K562 (cell line): ENCODE measurements around the gene KCNAB1. TPM values are rescaled to one million over a fixed set of nuclear protein-coding genes. Genes with fewer than 3 reads are reported as not detected.

ENCODE experiments used
- ATAC-seq: fragments of 200-7000 bp; cut with Tn5 transposase; 3 replicates; pipeline ENCODE4 v1.9.1; 2020; ENCODE audit warnings: moderate library complexity
- BruUV-seq: library from RNA; stranded (reverse); fragments of 400-500 nt; replicated peaks from 2 replicates; lab custom pipeline; 2021; lab: Mats Ljungman, UMichigan
- CTCF ChIA-PET: fragments of 300-600 bp; formaldehyde crosslinking; extraction: SDS; loops from one replicate; lab custom pipeline; 2021; ENCODE audit warnings: low intra/inter-chr PET ratio; lab: Yijun Ruan, JAX
- POLR2A ChIA-PET: fragments of 300-600, 350-650 bp; sonication (Branson Sonifier 250); formaldehyde crosslinking; extraction: SDS; loops from one replicate; lab custom pipeline; 2021; ENCODE audit warnings: antibody characterized with exemption, inconsistent platforms; lab: Yijun Ruan, JAX
- DNase-seq, 4 experiments: peaks; one replicate each; pipeline versions ENCODE4 v3.0.0 to v3.0.0-alpha.2; 2011 to 2018; ENCODE audit warnings: low spot score in 3 of 4, mixed read lengths in 3 of 4; ENCODE audit errors: extremely low read depth in 1 of 4
- FAIRE-seq: peaks from 2 replicates; lab custom pipeline; 2011; peaks lifted over from hg19 to GRCh38; lab: Jason Lieb, UNC
- H2AFZ ChIP-seq: 2 replicates; pipeline ENCODE4 v1.6.0; 2011; ENCODE audit warnings: low read depth, low read length, control low read depth, inconsistent platforms
- H3K27ac ChIP-seq: fragments of 200-600 bp; 3 replicates; pipeline ENCODE4 v1.8.0; 2011; ENCODE audit warnings: low read depth, mild to moderate bottlenecking, control low read depth, inconsistent platforms, low read length, moderate library complexity, mixed read lengths; ENCODE audit errors: extremely low read depth
- H3K27me3 ChIP-seq, 2 experiments: fragments of 300-600 bp in 1 of 2; 2 replicates in 1 of 2; 3 replicates in 1 of 2; pipeline versions ENCODE4 v1.6.0 to v1.8.0; 2011; ENCODE audit warnings: inconsistent platforms in 2 of 2, low read length in 2 of 2, mild to moderate bottlenecking in 1 of 2, mixed read lengths in 1 of 2, moderate library complexity in 1 of 2; ENCODE audit not compliant: control insufficient read depth in 2 of 2, insufficient read depth in 2 of 2
- H3K36me3 ChIP-seq: fragments of 300-600 bp; 3 replicates; pipeline ENCODE4 v1.8.0; 2011; ENCODE audit warnings: mild to moderate bottlenecking, low read length, inconsistent platforms; ENCODE audit not compliant: control insufficient read depth, insufficient read depth
- H3K4me1 ChIP-seq, 2 experiments: fragments of 200-600 bp in 1 of 2; replicated peaks in 1 of 2; 2 replicates in 1 of 2; 3 replicates in 1 of 2; pipeline versions ENCODE4 v1.5.1 to v1.8.0; 2011; ENCODE audit warnings: inconsistent platforms in 2 of 2, low read length in 2 of 2, mild to moderate bottlenecking in 1 of 2, mixed read lengths in 1 of 2, moderate library complexity in 1 of 2; ENCODE audit not compliant: control insufficient read depth in 2 of 2, insufficient read depth in 2 of 2
- H3K4me2 ChIP-seq: 2 replicates; pipeline ENCODE4 v1.6.1; 2011; ENCODE audit warnings: low read length, control low read depth, inconsistent platforms, mixed read lengths; ENCODE audit not compliant: insufficient read depth
- H3K4me3 ChIP-seq: fragments of 200-600 bp; sonication (generic), shearing (Covaris generic); 2 replicates; pipeline ENCODE4 v1.5.1; 2016; ENCODE audit warnings: control low read depth, inconsistent platforms
- H3K79me2 ChIP-seq: fragments of 200-600 bp; 3 replicates; pipeline ENCODE4 v1.8.0; 2011; ENCODE audit warnings: low read length, inconsistent platforms; ENCODE audit not compliant: control insufficient read depth, insufficient read depth
- H3K9ac ChIP-seq, 2 experiments: 2 replicates each; pipeline versions ENCODE4 v1.6.0 to v1.6.1; 2011; ENCODE audit warnings: low read depth in 2 of 2, low read length in 2 of 2, control low read depth in 1 of 2, inconsistent platforms in 1 of 2, mild to moderate bottlenecking in 1 of 2, mixed read lengths in 1 of 2; ENCODE audit not compliant: insufficient read depth in 1 of 2
- H3K9me1 ChIP-seq: one replicate; pipeline ENCODE4 v1.6.0; 2011; ENCODE audit warnings: inconsistent platforms, mild to moderate bottlenecking, low read length, moderate library complexity; ENCODE audit not compliant: control insufficient read depth, insufficient read depth
- H3K9me3 ChIP-seq: replicated peaks from 2 replicates; pipeline ENCODE4 v1.5.1; 2011; ENCODE audit warnings: low read depth, low read length, inconsistent platforms; ENCODE audit not compliant: control insufficient read depth, insufficient read depth
- H4K20me1 ChIP-seq: replicated peaks from 2 replicates; pipeline ENCODE4 v1.6.1; 2011; ENCODE audit warnings: low read length, inconsistent platforms, mixed read lengths; ENCODE audit not compliant: control insufficient read depth, insufficient read depth
- CBX3 ChIP-seq, 2 experiments: IDR thresholded peaks; 1 replicate in 1 of 2; 2 replicates in 1 of 2; pipeline ENCODE4 v1.6.1; 2012; ENCODE audit warnings: inconsistent platforms in 2 of 2, low read length in 2 of 2, borderline replicate concordance in 1 of 2, control low read depth in 1 of 2
- ETV6 ChIP-seq, 3 experiments: fragments of 150-350 bp in 1 of 3; sonication (generic) in 1 of 3; formaldehyde crosslinking in 1 of 3; IDR thresholded peaks; 2 replicates each; pipeline versions ENCODE4 v1.6.1 to v1.8.0; 2014 to 2022; ENCODE audit warnings: borderline replicate concordance in 2 of 3, low read depth in 2 of 3, antibody characterized with exemption in 1 of 3, low read length in 1 of 3, mild to moderate bottlenecking in 1 of 3, missing genetic modification reagents in 1 of 3
- HDAC3 ChIP-seq: fragments of 450-650 bp; IDR thresholded peaks from 2 replicates; pipeline ENCODE4 v1.6.1; 2018; ENCODE audit warnings: borderline replicate concordance, mild to moderate bottlenecking, moderate library complexity; ENCODE audit not compliant: partially characterized antibody
- IRF9 ChIP-seq: fragments of 450-650 bp; IDR thresholded peaks from 2 replicates; pipeline ENCODE4 v1.6.1; 2016; ENCODE audit warnings: missing biosample characterization, missing genetic modification characterization
- KAT7 ChIP-seq: sonication (generic); formaldehyde crosslinking; IDR thresholded peaks from 2 replicates; pipeline ENCODE4 v1.8.0; 2022; ENCODE audit warnings: missing genetic modification reagents, mild to moderate bottlenecking, borderline replicate concordance
- NFRKB ChIP-seq: fragments of 450-650 bp; IDR thresholded peaks from 2 replicates; pipeline ENCODE4 v1.6.1; 2016; ENCODE audit warnings: low read depth
- NFYB ChIP-seq: IDR thresholded peaks from 2 replicates; pipeline ENCODE4 v1.6.1; 2011; ENCODE audit warnings: mild to moderate bottlenecking, moderate library complexity; ENCODE audit not compliant: insufficient read length; ENCODE audit errors: extremely low read depth
- PCBP1 ChIP-seq: fragments of 200-400 bp; formaldehyde crosslinking; IDR thresholded peaks from 2 replicates; pipeline ENCODE4 v1.6.1; 2018; ENCODE audit warnings: mild to moderate bottlenecking, low read depth, low read length; ENCODE audit not compliant: poor library complexity, severe bottlenecking
- PHF8 ChIP-seq: fragments of 200-600 bp; sonication (generic); IDR thresholded peaks from 2 replicates; pipeline ENCODE4 v1.6.1; 2012; ENCODE audit warnings: mixed run types, mild to moderate bottlenecking, inconsistent platforms, low read length, moderate library complexity, borderline replicate concordance
- TAF9B ChIP-seq: fragments of 450-650 bp; IDR thresholded peaks from 2 replicates; pipeline ENCODE4 v1.6.1; 2018; ENCODE audit warnings: mild to moderate bottlenecking; ENCODE audit not compliant: partially characterized antibody
- USF1 ChIP-seq: sonication (generic); formaldehyde crosslinking; IDR thresholded peaks from 2 replicates; pipeline ENCODE4 v1.9.0; 2022; ENCODE audit warnings: mild to moderate bottlenecking, missing genetic modification reagents
- ZC3H11A ChIP-seq: IDR thresholded peaks from 2 replicates; pipeline ENCODE4 v1.6.1; 2012; ENCODE audit warnings: low read depth, low read length, improper control_type of control experiment
- ZNF274 ChIP-seq: IDR thresholded peaks from 2 replicates; pipeline ENCODE4 v1.6.1; 2011; ENCODE audit warnings: low read depth, mild to moderate bottlenecking, low read length, moderate library complexity, borderline replicate concordance
- ZNF347 ChIP-seq: fragments of 450-650 bp; formaldehyde crosslinking; IDR thresholded peaks from 2 replicates; pipeline ENCODE4 v1.4.0; 2020; ENCODE audit warnings: low read depth, mild to moderate bottlenecking, moderate library complexity
- ZNF431 ChIP-seq: sonication (generic); formaldehyde crosslinking; IDR thresholded peaks from 2 replicates; pipeline ENCODE4 v1.8.0; 2022; ENCODE audit warnings: mild to moderate bottlenecking, missing genetic modification reagents
- WGBS: fragments of 100-300 bp; shearing (Covaris generic); methylation state at CpG from one replicate; pipeline ENCODE4 v1.1.6; 2016; ENCODE audit warnings: low coverage, mixed read lengths; ENCODE audit not compliant: insufficient coverage; ENCODE audit errors: missing lambda C conversion rate; 5-methylcytosine and 5-hydroxymethylcytosine counted together
- in situ Hi-C: fragments of 300-500 bp; cut with MboI; formaldehyde crosslinking; loops from 4 replicates; pipeline ENCODE4 v1.15.0; 2018; ENCODE audit warnings: inconsistent platforms, mixed read lengths
- intact Hi-C: fragments of 100-400 bp; cut with micrococcal nuclease; formaldehyde crosslinking; loops from 2 replicates; pipeline ENCODE4 v1.14.2; 2022
- polyA plus RNA-seq, 8 experiments: library from polyadenylated mRNA; depleted of rRNA in 4 of 8; stranded (reverse) in 5 of 8; unstranded in 3 of 8; fragments of >200 nt; fragmentation: Nextera tagmentation in 2 of 8; fragmentation: Illumina TruSeq in 1 of 8; extraction: Ambion mirVana in 2 of 8; extraction: Trizol in 1 of 8; gene quantifications; 2 replicates each; pipeline versions ENCODE4 v1.2.1 to v1.2.3, GENCODE V29; 2011 to 2014; ENCODE audit warnings: inconsistent platforms in 1 of 8, missing spikeins in 1 of 8
- total RNA-seq, 7 experiments: library from RNA; depleted of rRNA in 6 of 7; stranded (reverse); fragments of >200 nt in 6 of 7; fragmentation: Illumina TruSeq in 2 of 7; extraction: Trizol in 2 of 7; gene quantifications; 2 replicates each; pipeline versions ENCODE4 v1.2.1 to v1.2.3, GENCODE V29; 2011 to 2021; ENCODE audit warnings: low replicate concordance in 1 of 7
- TF ChIP-seq, protein P1 (sequence below): sonication (generic); formaldehyde crosslinking; IDR thresholded peaks from 2 replicates; pipeline ENCODE4 v1.8.0; 2022; ENCODE audit warnings: mild to moderate bottlenecking, missing genetic modification reagents
- TF ChIP-seq, protein P2 (sequence below): fragments of 250-450 bp; sonication (Bioruptor Pico); IDR thresholded peaks from 2 replicates; pipeline ENCODE4 v1.5.0; 2021

Gene KCNAB1
- total and polyA plus RNA-seq, 9 of the 15 experiments (the other 6 are each of a cell fraction or from before 2014, with no cell fraction given): 0.14 to 1.2 (median 0.51) TPM

GRCh38 chr3:156108616-156109015, 11.8 kb upstream of the KCNAB1 start:
- Histone ChIP-seq H3K9ac (no peak overlapping the region), H3K4me2 (no peak overlapping the region), H3K79me2 (no peaks in the 10 kb centered on the region), H3K36me3 (no peaks in the 10 kb centered on the region), H3K4me3 (no peak overlapping the region), H4K20me1 (no peaks in the 10 kb centered on the region), H3K27ac (no peak overlapping the region), H3K27me3 (peaks cover 4 to 30% of the 10 kb centered on the region in 2 experiments; a peak in 3 of 5 replicates), H3K9me3 (no peaks in the 10 kb centered on the region), H2AFZ (no peak overlapping the region), H3K4me1 (no peaks in the 10 kb centered on the region; a peak in 1 of 5 replicates), H3K9me1 (no peaks in the 10 kb centered on the region)
- BruUV-seq: no TSS peak
- ChIA-PET POLR2A (no interaction called here), CTCF (no interaction called here)
- DNase-seq: no peak
- in situ Hi-C loops: no loop called here
- intact Hi-C loops: no loop called here
- ATAC-seq: no peak
- no peak for FAIRE-seq
- no peak for TF ChIP-seq PCBP1
- TF ChIP-seq, protein P1, sequence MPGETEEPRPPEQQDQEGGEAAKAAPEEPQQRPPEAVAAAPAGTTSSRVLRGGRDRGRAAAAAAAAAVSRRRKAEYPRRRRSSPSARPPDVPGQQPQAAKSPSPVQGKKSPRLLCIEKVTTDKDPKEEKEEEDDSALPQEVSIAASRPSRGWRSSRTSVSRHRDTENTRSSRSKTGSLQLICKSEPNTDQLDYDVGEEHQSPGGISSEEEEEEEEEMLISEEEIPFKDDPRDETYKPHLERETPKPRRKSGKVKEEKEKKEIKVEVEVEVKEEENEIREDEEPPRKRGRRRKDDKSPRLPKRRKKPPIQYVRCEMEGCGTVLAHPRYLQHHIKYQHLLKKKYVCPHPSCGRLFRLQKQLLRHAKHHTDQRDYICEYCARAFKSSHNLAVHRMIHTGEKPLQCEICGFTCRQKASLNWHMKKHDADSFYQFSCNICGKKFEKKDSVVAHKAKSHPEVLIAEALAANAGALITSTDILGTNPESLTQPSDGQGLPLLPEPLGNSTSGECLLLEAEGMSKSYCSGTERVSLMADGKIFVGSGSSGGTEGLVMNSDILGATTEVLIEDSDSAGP: no peak
- TF ChIP-seq ZNF347 (CRISPR knock-in tag): no peak
- TF ChIP-seq ZNF274: no peak
- TF ChIP-seq KAT7: no peak
- no peak for TF ChIP-seq NFRKB
- no peak for TF ChIP-seq NFYB
- TF ChIP-seq, protein P2, sequence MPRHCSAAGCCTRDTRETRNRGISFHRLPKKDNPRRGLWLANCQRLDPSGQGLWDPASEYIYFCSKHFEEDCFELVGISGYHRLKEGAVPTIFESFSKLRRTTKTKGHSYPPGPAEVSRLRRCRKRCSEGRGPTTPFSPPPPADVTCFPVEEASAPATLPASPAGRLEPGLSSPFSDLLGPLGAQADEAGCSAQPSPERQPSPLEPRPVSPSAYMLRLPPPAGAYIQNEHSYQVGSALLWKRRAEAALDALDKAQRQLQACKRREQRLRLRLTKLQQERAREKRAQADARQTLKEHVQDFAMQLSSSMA (CRISPR knock-in tag): no peak
- TF ChIP-seq ETV6 (IDR thresholded peaks at IDR 0.05; ENCODE audit: borderline replicate concordance in 1 of 2, low read depth in 2 of 2, low read length in 1 of 2): no peak
- no peak for TF ChIP-seq ETV6 (CRISPR knock-in tag; IDR thresholded peaks at IDR 0.05; ENCODE audit: borderline replicate concordance)
- TF ChIP-seq ZC3H11A: no peak
- TF ChIP-seq HDAC3: no peak
- TF ChIP-seq TAF9B: no peak
- no peak for TF ChIP-seq PHF8
- TF ChIP-seq CBX3 (IDR thresholded peaks at IDR 0.05; ENCODE audit: borderline replicate concordance in 1 of 2, low read length in 2 of 2): no peak
- no peak for TF ChIP-seq ZNF431 (CRISPR knock-in tag)
- TF ChIP-seq USF1 (CRISPR knock-in tag): no peak
- no peak for TF ChIP-seq IRF9 (tag)
- 0% methylated on average over 3 of the region's 3 CpGs for WGBS
